ENCODE measurements around the gene KCNJ16.

KCNJ16 gene

GRCh38 chr17:70100983-70101382, 26.0 kb downstream of the KCNJ16 start:
- DNase-seq = no peak

GRCh38 chr17:70102531-70102930, 27.5 kb downstream of the KCNJ16 start:
- DNase-seq = no peak

GRCh38 chr17:70104791-70105523, 29.9 kb downstream of the KCNJ16 start:
- DNase-seq = no peak

GRCh38 chr17:70105641-70106040, 30.6 kb downstream of the KCNJ16 start:
- DNase-seq = no peak

- no peak for DNase-seq
Measured at GRCh38 chr17:70106551-70106950, 31.5 kb downstream of the KCNJ16 start.

GRCh38 chr17:70107441-70107840, 32.4 kb downstream of the KCNJ16 start:
- no peak for DNase-seq

GRCh38 chr17:70107904-70108565, 33.0 kb downstream of the KCNJ16 start:
- no peak for DNase-seq

- no peak for DNase-seq
Measured at GRCh38 chr17:70109497-70109896, 34.5 kb downstream of the KCNJ16 start.

GRCh38 chr17:70110443-70110880, 35.4 kb downstream of the KCNJ16 start:
- no peak for DNase-seq

- DNase-seq = no peak
Measured at GRCh38 chr17:70111201-70111600, 36.2 kb downstream of the KCNJ16 start.

GRCh38 chr17:70114405-70114804, 39.4 kb downstream of the KCNJ16 start:
- DNase-seq = no peak

GRCh38 chr17:70115126-70115525, 40.1 kb downstream of the KCNJ16 start:
- no peak for DNase-seq

GRCh38 chr17:70116919-70117318, 41.9 kb downstream of the KCNJ16 start:
- no peak for DNase-seq

- DNase-seq = no peak
Measured at GRCh38 chr17:70119545-70119944, 44.5 kb downstream of the KCNJ16 start.

GRCh38 chr17:70119983-70120382, 45.0 kb downstream of the KCNJ16 start:
- no peak for DNase-seq

- DNase-seq = no peak
Measured at GRCh38 chr17:70120425-70120824, 45.4 kb downstream of the KCNJ16 start.

GRCh38 chr17:70121126-70121525, 46.1 kb downstream of the KCNJ16 start:
- DNase-seq = no peak

GRCh38 chr17:70123193-70123592, 48.2 kb downstream of the KCNJ16 start:
- no peak for DNase-seq

GRCh38 chr17:70124723-70125122, 49.7 kb downstream of the KCNJ16 start:
- DNase-seq = no peak

- no peak for DNase-seq
Measured at GRCh38 chr17:70127221-70127873, 52.3 kb downstream of the KCNJ16 start.

- no peak for DNase-seq
Measured at GRCh38 chr17:70128727-70129238, 53.8 kb downstream of the KCNJ16 start.

- DNase-seq = no peak
Measured at GRCh38 chr17:70130289-70130688, 55.3 kb downstream of the KCNJ16 start.

GRCh38 chr17:70132505-70132904, 57.5 kb downstream of the KCNJ16 start:
- DNase-seq = no peak

- no peak for DNase-seq
Measured at GRCh38 chr17:70134042-70134441, 59.0 kb downstream of the KCNJ16 start.
